GM21423 (cell line): Measurements from ENCODE around the gene FCHSD2.
A peak's percentile ranks its signal among the peaks of the same experiment; 100 is the strongest.

Experiments
- ATAC-seq: cut with Tn5 transposase; IDR thresholded peaks from one replicate; pipeline ENCODE4 v1.9.1; 2021; ENCODE audit warnings: mild to moderate bottlenecking, moderate library complexity; ENCODE audit not compliant: unreplicated experiment

The FCHSD2 gene

DNA sequence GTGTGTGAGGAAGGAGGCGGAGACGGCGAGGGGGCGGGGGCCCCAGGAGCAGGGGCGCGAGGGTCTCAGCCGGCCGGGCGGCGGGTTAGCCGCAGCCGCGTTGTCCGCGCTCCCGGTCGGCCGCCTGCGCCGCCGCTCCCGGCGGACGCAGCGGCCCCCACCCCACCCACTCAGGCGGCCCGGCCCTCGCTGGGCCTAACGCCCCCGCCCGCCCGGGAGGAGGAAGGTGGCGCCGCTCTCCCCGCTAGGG, at the start of gene FCHSD2:
Gene FCHSD2 (minus strand): TSS at position 191 of the 250 bp plus-strand sequence. CDS start 441 bp downstream, outside the sequence.
- peak; percentile 25 for ATAC-seq

DNA sequence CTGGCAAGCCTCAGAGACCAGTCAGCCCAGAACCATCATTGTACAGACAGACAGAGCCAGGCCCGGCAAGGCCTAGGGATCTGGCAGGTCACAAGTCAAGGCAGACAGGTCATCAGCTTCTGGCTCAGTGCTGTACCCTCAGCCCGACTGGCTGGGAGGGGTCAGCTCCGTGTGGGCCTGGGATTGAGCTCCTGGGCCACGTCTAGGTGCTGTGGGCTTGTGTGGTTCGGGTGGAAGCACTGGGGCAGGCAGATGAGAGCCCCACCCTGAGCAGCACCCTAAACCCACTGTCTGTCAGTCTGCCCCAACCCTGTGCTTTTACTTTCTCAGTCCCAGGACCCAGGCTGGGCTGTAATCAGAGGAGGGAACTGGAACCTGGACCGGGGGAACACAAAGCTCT, 49.0 kb upstream of the FCHSD2 start:
- no peak for ATAC-seq

DNA sequence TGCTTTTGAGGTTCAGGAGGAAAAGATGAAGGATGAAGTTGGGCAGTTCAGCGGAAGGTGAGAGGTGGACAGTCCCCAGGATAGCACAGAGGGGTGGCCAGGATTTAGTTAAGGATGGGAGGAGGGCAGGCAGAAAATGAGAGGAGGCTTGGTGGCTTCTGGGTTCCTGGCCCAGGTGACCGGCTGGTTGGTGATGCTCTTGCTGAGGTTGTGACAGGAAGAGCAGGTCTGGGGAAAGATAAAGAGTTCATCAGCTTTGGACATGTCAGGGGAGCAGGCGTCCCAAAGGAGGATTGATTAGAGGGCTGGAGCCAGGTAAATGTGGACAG, 48.4 kb upstream of the FCHSD2 start:
- no peak for ATAC-seq

DNA sequence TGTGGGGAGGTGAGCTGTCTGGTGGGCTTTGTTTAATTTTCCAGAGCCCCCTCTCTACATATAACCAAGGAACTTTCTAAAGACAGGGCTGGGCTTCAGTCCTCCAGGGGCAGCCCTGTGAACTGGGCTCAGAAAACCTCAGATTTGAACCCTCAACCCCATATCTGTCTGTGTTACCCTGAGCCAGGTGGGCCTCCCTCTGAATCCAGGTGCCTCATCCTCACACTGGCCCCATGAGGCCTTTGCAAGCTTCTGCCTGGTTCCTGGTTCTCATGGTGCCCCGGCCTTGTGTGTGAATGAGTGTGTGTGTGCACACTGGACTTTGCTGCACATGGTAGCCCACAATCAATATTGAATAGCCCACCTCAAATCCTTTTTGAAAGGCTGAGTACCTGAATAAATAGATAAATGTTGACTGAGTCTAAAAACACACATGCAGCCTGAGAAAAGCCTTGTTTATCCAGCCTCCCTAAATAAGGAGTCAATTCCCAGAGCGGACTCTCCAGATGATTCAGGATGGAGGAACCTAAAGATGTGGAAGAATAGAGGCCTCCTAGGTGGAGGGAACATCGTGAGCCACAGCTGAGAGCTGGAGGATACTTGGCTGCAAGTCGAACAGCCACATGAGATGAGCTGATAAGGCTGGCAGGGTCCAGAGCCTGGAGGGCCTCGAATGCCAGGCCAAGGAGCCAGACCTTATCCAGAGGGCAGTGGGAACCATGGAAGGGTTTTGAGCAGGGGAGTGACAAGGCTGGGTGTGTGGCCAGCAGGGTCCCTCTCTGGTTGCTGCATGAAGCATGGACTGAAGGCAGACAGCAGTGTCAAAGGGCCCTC, 47.8 kb upstream of the FCHSD2 start:
- ATAC-seq: no peak

DNA sequence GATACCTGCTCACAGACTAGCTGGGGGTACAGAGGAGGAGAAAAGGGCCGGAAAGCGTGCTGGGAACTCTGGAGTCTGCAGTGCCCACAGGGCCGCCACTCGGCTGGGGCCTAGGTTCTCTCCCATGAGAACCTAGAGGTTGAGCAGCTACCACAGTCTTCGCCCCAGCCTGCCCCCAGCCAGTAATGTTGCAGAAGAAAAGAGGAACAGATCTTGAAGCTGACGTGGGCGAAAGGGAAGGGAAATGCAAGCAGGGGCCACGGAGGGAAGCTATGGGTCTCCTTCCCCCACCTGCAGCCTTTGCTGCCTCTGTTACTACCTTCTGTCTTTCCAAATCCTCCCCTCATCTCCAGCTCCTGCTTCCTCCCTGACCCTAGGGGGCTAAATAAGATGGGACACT, 47.2 kb upstream of the FCHSD2 start:
- ATAC-seq: peak; percentile 48

DNA sequence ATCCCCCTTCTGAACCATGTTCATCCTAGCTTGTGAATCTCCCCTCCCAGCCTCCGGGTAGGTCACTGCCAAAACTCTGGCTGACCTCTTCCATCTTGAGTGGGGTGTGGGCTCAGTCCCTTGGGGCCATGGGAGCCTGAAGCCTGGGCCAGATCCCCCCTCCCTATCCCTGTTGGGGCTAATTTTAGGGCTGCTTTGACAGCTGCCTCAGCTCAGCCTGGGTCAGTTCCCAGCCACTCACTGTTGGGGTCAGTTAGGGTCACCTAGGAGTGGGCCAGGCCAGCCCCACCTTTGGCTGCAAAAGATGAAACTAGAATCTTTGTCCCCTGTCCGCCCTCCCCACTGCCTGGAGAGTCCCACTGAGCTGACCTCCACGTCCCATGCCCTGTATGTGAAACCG, 46.2 kb upstream of the FCHSD2 start:
- no peak for ATAC-seq

DNA sequence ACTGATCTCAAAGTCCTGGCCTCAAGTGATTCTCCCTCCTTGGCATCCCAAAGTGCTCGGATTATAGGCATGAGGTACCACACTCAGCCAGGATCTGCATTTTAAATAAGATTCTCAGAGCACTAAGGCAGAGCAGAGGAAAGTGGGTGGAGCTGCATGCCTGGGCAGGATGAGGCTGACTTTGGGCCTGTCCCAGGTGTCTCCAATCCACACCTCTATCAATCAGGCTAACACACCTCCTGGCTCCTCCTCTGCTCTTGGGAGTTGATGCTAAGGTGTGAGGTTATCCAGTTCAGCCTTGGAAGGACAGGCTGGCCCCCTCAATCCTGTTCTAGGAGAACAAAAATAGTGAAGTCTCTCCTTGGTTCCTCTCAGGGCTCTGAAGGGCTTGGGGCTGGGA, 45.7 kb upstream of the FCHSD2 start:
- no peak for ATAC-seq

DNA sequence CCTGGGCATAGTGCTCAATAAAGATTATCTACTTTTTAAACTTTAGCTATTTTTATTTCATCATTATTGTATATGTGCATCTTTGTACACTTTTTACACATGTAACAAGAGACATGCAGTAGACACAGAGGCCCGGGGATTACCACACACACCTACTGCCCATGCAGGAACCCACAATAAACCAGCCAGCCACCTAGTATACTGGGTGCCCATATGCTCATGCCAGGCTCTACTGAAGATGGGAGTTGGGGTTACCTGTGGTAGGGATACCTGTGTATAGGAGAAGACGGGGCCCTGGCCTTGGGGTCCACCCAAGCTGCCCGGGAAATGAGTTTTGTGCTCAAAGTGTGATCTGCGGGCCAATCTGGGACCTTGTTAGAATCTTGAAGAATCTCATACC, 44.8 kb upstream of the FCHSD2 start:
- no peak for ATAC-seq

DNA sequence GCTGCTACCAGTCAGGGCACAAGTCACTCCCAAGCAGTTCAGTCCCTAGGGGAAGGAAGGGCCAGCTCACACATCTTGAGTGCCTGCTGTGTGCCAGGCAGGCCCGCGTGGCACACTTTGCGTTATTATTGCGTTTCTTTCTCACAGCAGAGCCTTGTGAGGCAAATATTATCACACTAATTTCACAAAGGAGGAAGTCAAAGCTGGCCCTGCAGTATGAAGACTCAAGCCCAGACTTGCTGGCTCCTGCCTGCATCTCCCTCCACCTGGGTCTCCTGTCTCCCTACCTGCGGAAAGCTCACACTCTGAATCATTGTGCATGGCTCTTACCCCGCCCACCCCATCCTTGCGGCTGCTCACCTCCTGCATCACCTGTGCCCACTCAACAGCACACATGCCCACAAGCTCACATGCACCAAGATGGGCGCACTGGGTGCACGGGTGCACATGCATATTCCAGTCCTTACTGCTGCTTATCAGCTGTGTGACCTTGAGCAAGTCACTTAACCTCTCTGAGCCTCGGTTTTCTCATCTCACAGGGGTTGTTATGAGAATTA, 44.3 kb upstream of the FCHSD2 start:
- ATAC-seq: no peak

DNA sequence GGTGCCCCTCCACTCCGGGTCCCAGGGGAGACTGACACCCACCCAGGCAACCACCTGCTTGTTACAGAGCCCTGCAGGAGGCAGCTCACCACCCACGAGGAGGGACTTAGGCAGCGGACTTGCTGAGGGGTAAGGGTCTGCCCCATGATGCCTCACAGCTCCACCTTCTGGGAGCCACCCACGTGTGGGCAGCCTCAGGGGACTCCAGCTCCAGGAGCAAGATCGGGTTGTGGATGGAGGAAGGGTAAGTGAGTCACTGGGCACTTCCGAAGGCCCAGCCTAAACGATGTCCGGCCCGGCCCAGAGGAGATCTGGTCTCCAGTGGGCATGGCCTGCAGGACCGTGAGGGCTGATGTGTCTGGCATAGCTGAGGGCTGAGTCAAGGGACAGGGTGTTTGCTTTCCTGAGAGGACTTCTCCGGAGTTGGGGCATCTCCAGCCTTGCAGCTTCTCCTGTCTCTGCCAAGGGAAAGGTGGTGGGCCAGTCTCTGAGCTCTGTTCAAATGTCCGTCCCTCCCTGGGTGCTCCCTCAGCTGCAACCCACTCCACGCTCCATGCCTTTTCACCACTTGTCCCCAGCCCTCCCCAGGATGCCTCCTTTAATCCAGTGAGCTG, 43.7 kb upstream of the FCHSD2 start:
- no peak for ATAC-seq

DNA sequence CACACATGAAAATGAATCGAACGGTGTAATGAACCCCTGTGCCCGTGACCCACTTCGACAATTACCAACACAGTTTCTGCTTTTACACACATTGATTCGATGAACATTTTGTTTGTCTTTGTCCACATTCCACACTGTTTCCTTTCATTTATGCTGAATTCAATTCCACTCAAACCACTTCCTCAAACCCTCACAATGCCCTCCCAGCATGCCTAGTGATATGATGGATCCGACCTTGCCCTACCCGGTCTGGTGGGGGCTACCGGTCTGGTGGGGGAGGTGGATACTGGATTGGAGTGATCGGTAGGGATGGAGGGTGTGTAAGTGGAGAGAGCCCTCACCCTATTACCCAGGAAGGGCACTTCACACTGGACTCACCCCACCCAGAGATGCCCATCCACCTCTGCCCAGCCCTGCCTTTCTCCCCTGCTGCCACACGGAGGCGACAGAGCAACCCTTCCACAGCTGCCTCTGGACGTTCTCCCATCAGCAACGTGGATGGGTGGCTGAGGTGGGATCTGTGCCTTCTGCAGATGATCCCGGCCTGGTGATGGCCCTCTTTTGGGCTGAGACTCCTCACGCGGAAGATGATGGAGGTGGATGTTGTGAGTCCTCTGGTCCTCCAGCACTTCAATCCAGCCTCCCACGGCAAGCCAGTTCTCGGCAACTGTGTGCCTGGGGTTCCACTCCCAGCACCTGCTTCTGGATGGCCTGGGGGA, 43.0 kb upstream of the FCHSD2 start:
- ATAC-seq: no peak

DNA sequence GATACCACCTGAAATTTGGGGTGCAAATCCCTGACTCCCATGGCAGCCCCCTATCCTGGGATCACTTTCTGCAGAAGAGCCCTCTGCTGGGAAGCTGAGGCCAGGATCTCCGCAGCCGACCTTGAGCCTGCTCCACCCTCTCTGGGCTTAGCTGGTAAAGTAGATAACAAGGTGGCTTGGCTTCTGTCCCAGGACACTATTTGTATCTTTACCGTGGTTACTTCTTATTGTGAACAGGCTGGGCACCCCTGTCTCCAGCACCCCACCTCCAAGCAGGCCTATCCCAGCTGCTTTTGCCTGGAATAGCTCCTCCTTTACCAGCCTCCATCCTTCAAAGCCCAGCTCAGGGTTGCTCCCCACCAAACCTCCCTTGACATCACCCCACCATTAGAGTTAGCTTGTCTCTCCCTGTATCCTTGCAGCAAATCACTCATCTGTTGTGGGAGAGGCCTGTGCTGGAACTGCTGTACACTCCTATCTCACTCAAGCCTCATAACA, 40.8 kb upstream of the FCHSD2 start:
- no peak for ATAC-seq

DNA sequence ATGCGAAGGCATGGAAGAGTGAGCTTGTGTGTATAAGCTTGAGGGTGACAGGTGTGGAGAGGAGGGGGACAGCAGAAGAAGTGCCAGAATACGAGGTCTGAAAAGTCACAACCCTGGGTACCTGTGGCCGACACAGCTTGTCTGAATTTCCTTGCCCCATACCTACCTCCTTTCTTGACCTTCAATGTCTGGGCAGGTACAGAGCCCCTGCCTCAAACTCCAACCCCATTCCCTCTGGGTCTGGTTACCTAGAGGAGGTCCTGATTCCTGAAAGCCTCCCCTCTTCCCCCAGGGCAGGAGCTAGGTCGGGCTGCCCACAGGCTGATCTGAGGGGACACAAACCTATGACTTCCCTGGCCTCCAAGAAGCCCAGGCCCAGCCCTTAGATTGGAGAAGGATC, 36.6 kb upstream of the FCHSD2 start:
- ATAC-seq: no peak

DNA sequence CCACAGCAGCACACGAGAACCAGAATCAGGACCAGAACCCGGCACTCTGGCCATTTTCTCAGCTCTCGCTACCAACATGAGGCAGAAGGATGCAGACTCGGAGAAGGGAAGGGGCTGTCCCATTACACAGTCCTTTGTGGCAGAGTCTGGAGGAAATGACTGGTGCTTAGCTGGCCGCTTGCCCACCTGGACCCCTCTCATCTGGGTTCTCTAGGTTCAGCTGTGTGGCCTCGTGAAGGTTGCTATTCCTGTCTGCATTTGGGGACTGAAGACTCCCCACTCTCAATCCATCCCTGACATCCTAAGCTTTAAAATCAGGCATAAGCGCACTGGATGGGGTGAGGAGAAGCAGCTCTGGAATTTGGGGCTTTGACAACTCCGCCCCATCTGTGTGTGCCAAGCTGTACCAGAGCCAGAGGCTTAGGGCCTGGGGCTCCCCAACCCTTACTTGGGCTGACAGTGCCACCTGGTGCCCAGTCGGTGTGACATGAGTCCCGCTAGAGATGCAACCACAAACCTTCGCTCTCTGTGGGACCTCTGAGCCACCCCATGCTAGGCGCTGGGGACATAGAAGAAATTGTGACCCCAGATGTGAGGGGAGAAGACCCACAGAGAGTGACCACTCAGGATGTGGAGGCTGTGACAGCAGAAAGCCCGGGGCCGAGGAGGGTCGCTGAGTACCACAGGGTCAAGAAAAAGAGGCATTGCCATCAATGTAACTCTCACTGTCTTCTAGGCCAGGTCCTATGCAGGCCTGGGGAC, 35.8 kb upstream of the FCHSD2 start:
- peak; percentile 72 for ATAC-seq

DNA sequence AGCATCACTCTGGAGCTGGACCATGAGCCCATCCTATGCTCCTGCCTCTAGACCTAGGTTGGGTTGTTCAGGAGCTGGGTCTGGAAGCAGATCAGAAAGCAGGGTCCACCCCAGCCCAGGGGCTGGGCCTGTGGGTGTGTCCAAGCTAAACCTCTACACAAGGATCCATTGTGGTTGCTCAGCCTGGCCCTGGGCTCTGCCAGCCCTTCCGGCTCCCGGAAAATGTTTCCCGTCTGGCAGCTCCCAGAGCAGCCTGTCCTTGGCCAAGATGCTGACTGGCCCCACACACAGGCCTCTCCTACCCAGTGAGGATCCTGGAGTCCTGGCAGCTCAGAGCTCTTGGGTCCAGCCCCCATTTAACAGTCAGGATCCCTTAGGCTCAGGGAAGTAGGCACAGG, 35.3 kb upstream of the FCHSD2 start:
- ATAC-seq: no peak

DNA sequence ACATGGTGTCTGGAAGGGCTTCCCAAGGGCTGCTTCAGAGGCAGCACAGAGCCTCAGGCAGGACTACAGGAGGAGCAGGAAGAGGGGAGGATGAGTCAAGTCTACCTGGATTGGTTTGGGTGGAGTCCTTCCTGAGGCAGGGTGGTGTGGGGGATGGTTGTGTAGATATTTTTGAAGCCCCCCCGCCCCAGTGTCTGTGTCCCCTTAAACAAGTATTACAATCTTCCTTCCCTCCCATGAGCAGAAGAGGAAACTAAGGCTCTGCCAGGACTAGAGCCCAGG, 34.7 kb upstream of the FCHSD2 start:
- ATAC-seq: no peak

DNA sequence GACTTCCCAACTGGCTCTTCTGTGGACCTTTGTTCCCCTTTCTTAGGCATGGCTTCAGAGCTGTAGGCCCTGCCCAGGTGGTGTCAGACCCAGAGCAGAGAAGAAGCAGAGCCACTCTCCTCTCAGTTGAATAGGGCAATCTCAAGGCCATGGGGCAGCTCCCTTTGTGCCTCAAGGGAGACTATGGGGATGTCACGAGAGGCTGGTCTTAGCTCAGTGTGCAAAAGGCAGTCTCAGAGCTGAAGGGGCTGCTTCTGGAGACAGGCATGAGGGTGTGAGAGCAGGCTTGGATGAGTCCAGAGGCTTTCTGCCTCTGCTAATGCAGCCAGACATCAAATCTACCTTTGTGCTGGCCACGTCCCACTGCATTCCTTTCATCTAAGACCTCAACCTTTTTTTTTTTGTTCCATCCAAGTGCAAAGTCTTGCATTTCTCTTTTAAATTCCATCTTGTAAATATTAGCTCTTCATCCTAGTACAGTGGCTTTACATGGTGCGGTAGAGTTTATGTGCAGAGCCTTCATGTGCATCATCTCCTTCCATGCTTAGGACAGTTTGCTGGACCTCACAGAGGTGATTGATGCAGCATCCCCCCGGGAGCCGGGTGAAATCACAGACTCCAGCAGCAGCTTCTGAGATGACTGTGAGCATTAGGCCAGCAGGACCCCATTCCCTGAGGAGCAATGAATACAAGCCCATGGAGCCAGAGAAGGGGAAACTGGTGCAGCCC, 34.2 kb upstream of the FCHSD2 start:
- no peak for ATAC-seq

DNA sequence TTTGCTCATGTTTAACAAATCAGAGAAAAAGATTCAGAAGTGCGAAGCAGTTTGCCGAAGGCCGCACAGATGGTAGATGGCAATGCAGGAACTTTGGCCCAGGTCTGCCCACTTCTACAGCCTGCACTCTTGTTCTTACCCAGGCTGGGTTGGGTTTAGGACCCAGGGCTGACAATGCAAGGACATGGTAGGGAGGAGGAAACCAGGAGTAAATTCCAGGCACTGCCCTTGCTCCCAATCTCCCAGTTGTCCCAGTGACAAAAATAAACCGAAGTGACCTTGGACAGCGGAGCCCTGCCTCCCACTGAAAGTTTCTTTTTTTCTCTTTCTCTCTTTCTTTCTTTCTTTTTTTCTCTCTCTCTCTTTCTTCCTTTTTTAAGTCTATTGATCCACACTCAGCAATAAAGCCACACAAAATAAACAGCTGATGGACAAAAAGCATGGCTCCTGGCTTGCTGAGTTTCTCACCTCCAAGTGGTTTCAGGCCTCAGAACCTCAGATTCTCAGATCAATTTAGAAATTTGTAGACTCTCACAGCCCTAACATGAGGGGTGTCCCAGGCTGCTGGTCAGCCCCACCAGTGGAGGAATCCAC, 33.5 kb upstream of the FCHSD2 start:
- no peak for ATAC-seq

DNA sequence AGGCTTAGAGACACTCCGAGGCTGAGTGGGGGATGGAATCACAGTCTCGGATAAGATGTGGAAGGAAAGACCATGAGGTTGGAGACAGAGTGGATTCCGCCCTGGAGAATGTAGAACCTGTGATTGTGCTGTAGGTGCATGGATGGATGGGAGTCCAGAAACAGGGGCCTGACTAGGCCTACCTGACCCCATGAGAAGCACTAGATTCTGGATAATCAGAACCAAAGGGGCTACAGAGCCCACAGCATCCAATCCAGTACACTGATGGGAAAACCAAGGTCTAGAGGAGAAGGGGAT, 32.3 kb upstream of the FCHSD2 start:
- ATAC-seq: no peak

DNA sequence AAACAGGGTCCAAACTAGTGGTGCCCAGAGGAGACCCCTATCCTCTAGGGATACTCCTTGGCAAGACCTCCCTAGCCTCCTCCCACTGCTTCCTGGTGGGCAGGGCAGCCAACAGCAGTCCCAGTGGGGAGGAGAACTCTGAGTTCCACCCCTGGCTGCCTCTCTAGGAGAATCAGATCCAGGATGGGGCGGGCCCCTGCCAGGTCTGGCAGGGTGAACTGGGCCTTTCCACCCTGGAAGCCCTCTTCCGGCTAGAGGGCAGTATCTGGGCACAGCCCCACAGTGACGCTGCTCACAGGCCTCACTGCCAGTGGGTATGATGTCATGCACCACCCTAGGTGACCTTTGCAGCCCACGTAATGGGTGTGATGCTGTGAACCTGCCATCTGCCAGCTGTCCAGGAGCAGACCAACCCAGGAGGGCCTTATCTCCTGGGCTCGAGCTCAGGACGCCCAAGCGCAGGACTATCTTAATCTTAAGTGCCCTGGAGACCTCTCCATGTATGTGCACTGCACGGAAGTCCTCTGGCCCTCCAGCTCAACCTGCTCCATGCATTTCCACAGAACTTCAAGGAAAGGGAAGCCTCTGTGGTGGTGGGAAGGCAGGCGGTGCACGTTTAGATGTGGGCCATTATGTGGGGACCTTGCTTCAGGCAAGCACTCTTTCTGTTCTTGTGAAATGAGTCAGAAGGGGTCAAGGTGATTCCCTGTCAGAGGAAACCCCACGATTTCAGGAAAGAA, 31.8 kb upstream of the FCHSD2 start:
- ATAC-seq: no peak
